ENCODE measurements around the gene SGCD. TPM values are rescaled to one million over a fixed set of nuclear protein-coding genes. Genes with fewer than 3 reads are reported as not detected.

SGCD gene
- total RNA-seq, 2 experiments from 2014 or later = not detected

GRCh38 chr5:156477196-156477595 is 150.2 kb downstream of the SGCD start:
- BruUV-seq (replicated peaks) = no TSS peak
- H3K79me2 ChIP-seq (ENCODE audit: insufficient read depth, low read depth, low read length) = no peaks in the 10 kb centered on the region
- POLR2A ChIA-PET = interaction anchor here (0.6 to 0.7 kb wide), 5 partner anchors 9 to 594 kb away, joined by 3 to 5 read pairs (median 4); no protein-coding TSS in a partner anchor
- no peak overlapping the region for H3K27ac ChIP-seq (ENCODE audit: low read depth, low read length, poor library complexity, severe bottlenecking)
- H3K36me3 ChIP-seq (ENCODE audit: insufficient read depth, low read length) = no peaks in the 10 kb centered on the region
- H4K20me1 ChIP-seq (ENCODE audit: insufficient read depth, low read length) = no peaks in the 10 kb centered on the region
- H3K4me2 ChIP-seq (ENCODE audit: low read length) = no peak overlapping the region
- no peak overlapping the region for H3K4me3 ChIP-seq (ENCODE audit: low read depth, low read length, poor library complexity, severe bottlenecking)
- CTCF ChIA-PET (ENCODE audit: unreplicated experiment) = no interaction called here
- H3K4me1 ChIP-seq (ENCODE audit: insufficient read depth, low read length, poor library complexity, severe bottlenecking) = no peaks in the 10 kb centered on the region
- no peaks in the 10 kb centered on the region for H3K9me3 ChIP-seq (ENCODE audit: low read length)
- no peak overlapping the region for H2AFZ ChIP-seq (ENCODE audit: low read length)
- no peak for DNase-seq (ENCODE audit: low spot score)
- H3K9me2 ChIP-seq (ENCODE audit: insufficient read depth, low read length) = no peaks in the 10 kb centered on the region
- TF ChIP-seq CTCF (conservative IDR thresholded peaks at IDR 0.05; ENCODE audit: low read length) (no peak), EZH2phosphoT487 (IDR thresholded peaks at IDR 0.05; ENCODE audit: borderline replicate concordance, low read depth, low read length) (no peak)
- intact Hi-C loops (cut with micrococcal nuclease; ENCODE audit: unreplicated experiment) = no loop called here

GRCh38 chr5:156479849-156480248 is 152.9 kb downstream of the SGCD start:
- no peaks in the 10 kb centered on the region for H3K36me3 ChIP-seq (ENCODE audit: insufficient read depth, low read length)
- BruUV-seq (replicated peaks) = no TSS peak
- CTCF ChIA-PET (ENCODE audit: unreplicated experiment) = no interaction called here
- H3K4me1 ChIP-seq (ENCODE audit: insufficient read depth, low read length, poor library complexity, severe bottlenecking) = no peaks in the 10 kb centered on the region
- no peaks in the 10 kb centered on the region for H3K79me2 ChIP-seq (ENCODE audit: insufficient read depth, low read depth, low read length)
- no peak overlapping the region for H2AFZ ChIP-seq (ENCODE audit: low read length)
- POLR2A ChIA-PET = interaction anchor here (0.8 kb wide), 1 partner anchor 23 kb away, joined by 3 read pairs; no protein-coding TSS in a partner anchor
- no peaks in the 10 kb centered on the region for H3K9me2 ChIP-seq (ENCODE audit: insufficient read depth, low read length)
- H3K9me3 ChIP-seq (ENCODE audit: low read length) = no peaks in the 10 kb centered on the region
- no peak overlapping the region for H3K4me2 ChIP-seq (ENCODE audit: low read length)
- H3K27ac ChIP-seq (ENCODE audit: low read depth, low read length, poor library complexity, severe bottlenecking) = no peak overlapping the region
- no peaks in the 10 kb centered on the region for H4K20me1 ChIP-seq (ENCODE audit: insufficient read depth, low read length)
- intact Hi-C loops (cut with micrococcal nuclease; ENCODE audit: unreplicated experiment) = no loop called here
- TF ChIP-seq CTCF (conservative IDR thresholded peaks at IDR 0.05; ENCODE audit: low read length) (no peak), EZH2phosphoT487 (IDR thresholded peaks at IDR 0.05; ENCODE audit: borderline replicate concordance, low read depth, low read length) (no peak)
- H3K4me3 ChIP-seq (ENCODE audit: low read depth, low read length, poor library complexity, severe bottlenecking) = no peak overlapping the region
- DNase-seq (ENCODE audit: low spot score) = peak; percentile 8

GRCh38 chr5:156481741-156482140 is 154.8 kb downstream of the SGCD start:
- H3K4me1 ChIP-seq (ENCODE audit: insufficient read depth, low read length, poor library complexity, severe bottlenecking) = no peaks in the 10 kb centered on the region

More at GRCh38 chr5:156481741-156482140, 154.8 kb downstream of the SGCD start:
- BruUV-seq (replicated peaks) = no TSS peak
- CTCF ChIA-PET (ENCODE audit: unreplicated experiment) = no interaction called here
- no peak overlapping the region for H3K4me3 ChIP-seq (ENCODE audit: low read depth, low read length, poor library complexity, severe bottlenecking)
- no peak overlapping the region for H3K27ac ChIP-seq (ENCODE audit: low read depth, low read length, poor library complexity, severe bottlenecking)
- H2AFZ ChIP-seq (ENCODE audit: low read length) = no peak overlapping the region
- POLR2A ChIA-PET = interaction anchor here (0.9 to 1.0 kb wide), 2 partner anchors 12 to 14 kb away, joined by 3 to 5 read pairs; no protein-coding TSS in a partner anchor
- no peak overlapping the region for H3K4me2 ChIP-seq (ENCODE audit: low read length)
- intact Hi-C loops (cut with micrococcal nuclease; ENCODE audit: unreplicated experiment) = no loop called here
- no peaks in the 10 kb centered on the region for H3K9me3 ChIP-seq (ENCODE audit: low read length)
- TF ChIP-seq CTCF (conservative IDR thresholded peaks at IDR 0.05; ENCODE audit: low read length) = no peak
- H3K9me2 ChIP-seq (ENCODE audit: insufficient read depth, low read length) = no peaks in the 10 kb centered on the region
- H3K36me3 ChIP-seq (ENCODE audit: insufficient read depth, low read length) = no peaks in the 10 kb centered on the region
- H4K20me1 ChIP-seq (ENCODE audit: insufficient read depth, low read length) = no peaks in the 10 kb centered on the region
- DNase-seq (ENCODE audit: low spot score) = no peak
- no peaks in the 10 kb centered on the region for H3K79me2 ChIP-seq (ENCODE audit: insufficient read depth, low read depth, low read length)

Measured in OCI-LY7 (cell line).